NCI-H82 treated with DMSO at 0.1 percent for 48 hours (cell line): ENCODE measurements around the gene CYP2D6.
"Not testable (repeated sequence)": the region's sequence is repeated elsewhere in the genome, so short reads cannot be mapped to it uniquely, and the experiment has no call there.

ENCODE experiments used
- DNase-seq: peaks from one replicate; lab custom pipeline; 2025; ENCODE audit not compliant: unreplicated experiment; lab: John Stamatoyannopoulos, UW

The CYP2D6 gene

GRCh38 chr22:42134100-42135020 lies 3.8 kb upstream of the CYP2D6 start:
- no peak for DNase-seq

- no peak for DNase-seq
Observed at GRCh38 chr22:42132457-42132856, 1.8 kb upstream of the CYP2D6 start.

DNA sequence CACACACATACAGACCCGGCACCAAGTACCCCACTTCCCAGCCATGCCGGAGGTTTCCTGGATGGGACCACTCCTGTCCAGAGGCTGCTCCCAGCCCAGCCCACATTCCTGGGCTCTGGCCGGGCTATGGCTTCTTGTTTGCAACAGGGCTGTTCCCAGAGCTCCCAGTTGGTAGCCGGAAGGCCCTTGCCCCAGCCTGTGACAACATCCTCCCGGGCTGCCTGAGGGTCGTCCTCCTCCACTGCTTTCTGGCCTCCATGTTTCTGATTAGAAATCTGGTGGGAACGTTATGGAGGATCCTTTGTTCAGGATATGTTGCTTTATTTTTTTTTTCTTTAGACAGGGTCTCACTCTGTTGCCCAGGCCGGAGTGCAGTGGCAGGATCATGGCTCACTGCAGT lies 952 bp upstream of the CYP2D6 start:
- DNase-seq = no peak

DNA sequence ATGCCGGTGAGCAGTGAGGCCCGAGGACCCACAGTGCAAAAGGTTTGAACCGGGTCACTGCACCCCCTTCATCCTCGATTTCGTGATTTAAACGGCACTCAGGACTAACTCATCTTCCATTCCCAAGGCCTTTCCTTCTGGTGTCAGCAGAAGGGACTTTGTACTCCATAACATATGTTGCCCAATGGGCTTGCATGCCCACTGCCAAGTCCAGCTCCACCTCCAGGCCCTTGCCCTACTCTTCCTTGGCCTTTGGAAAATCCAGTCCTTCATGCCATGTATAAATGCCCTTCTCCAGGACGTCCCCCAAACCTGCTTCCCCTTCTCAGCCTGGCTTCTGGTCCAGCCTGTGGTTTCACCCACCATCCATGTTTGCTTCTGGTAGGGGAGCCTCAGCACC lies 428 bp downstream of the CYP2D6 start:
- DNase-seq = not testable (repeated sequence)

GRCh38 chr22:42128776-42129694 lies 1.6 kb downstream of the CYP2D6 start:
- DNase-seq = not testable (repeated sequence)

GRCh38 chr22:42128007-42128406 lies 2.6 kb downstream of the CYP2D6 start:
- not testable (repeated sequence) for DNase-seq

DNA sequence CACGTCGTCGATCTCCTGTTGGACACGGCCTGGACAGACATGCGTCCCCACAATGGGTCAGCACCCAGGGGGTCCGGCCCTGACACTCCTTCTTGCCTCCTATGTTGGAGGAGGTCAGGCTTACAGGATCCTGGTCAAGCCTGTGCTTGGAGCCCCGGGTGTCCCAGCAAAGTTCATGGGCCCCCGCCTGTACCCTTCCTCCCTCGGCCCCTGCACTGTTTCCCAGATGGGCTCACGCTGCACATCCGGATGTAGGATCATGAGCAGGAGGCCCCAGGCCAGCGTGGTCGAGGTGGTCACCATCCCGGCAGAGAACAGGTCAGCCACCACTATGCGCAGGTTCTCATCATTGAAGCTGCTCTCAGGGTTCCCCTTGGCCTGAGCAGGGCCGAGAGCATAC lies 3.0 kb downstream of the CYP2D6 start:
- no peak for DNase-seq

GRCh38 chr22:42123529-42123928 lies 7.1 kb downstream of the CYP2D6 start:
- DNase-seq = not testable (repeated sequence)

DNA sequence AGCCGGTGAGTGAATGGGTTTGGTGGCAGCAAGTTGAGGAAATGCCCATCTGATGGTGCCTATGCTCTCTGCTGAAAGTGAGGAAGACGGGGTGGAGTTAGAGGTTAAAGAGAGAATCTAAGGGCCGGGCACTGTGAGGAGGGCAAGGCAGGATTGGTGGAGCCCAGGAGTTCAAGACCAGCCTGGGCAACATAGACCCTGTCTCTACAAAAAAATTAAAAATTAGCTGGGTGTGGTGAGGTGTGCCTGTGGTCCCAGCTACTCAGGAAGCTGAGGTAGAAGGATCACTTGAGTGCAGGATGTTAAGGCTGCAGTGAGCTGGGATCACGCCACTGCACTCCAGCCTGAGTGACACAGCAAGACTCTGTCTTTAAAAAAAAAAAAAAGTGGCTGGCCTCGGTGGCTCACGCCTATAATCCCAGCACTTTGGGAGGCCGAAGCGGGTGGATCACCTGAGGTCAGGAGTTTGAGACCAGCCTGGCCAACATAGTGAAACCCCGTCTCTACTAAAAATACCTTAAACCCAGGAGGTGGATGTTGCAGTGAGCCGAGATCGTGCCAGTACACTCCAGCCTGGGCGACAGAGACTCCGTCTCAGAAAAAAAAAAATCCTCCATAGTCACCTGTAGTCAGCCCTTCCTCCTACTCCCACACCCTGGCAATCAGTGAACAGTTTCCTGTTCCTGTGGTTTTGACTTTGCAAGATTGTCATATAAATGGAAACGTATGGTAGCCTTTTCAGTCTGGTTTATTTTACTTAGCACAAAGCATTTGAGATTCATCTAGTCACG lies 10.2 kb downstream of the CYP2D6 start:
- not testable (repeated sequence) for DNase-seq

GRCh38 chr22:42116848-42117424 lies 13.7 kb downstream of the CYP2D6 start:
- no peak for DNase-seq

DNA sequence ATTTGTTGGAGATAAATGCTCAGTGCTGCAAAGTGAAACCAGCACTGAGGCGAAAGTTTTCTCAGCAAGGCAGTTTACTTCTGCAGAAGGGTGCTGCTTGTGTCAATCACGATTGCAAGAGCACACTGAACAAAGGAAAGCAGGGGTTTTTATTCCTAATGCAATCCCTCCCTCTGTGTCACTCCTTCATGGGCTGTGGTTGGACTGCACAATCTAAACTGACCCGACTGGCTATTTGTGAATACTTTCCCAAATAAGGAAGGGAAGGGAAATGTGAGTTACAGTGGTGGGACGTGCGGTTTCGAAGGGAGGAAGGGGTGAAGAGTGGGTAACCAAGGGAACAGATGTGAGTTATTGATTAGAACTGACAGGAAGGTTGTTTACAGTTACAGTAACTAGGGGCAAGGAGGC lies 15.2 kb downstream of the CYP2D6 start:
- DNase-seq = not testable (repeated sequence)

DNA sequence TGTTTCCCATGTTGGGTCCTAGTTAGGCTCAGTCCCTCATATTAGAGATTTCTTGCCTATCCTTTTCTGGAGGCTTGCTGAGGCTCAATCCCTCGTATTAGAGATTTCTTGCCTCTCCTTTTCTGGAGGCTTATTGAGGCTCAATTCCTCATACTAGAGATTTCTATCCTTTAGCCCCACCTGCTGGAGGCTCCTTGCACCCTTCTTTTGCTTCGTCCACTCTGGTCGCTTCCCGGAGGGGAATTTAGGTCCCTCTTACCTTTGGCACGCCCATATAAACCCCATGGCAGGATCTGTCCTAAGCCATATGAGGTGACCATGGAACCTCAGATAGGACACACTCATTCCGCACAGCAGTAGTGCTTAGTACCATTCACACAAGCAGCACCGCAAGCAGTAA lies 15.9 kb downstream of the CYP2D6 start:
- no peak for DNase-seq

- DNase-seq = not testable (repeated sequence)
Observed at GRCh38 chr22:42112793-42113192, 17.8 kb downstream of the CYP2D6 start.

GRCh38 chr22:42111798-42112197 lies 18.8 kb downstream of the CYP2D6 start:
- peak; percentile 14 for DNase-seq

DNA sequence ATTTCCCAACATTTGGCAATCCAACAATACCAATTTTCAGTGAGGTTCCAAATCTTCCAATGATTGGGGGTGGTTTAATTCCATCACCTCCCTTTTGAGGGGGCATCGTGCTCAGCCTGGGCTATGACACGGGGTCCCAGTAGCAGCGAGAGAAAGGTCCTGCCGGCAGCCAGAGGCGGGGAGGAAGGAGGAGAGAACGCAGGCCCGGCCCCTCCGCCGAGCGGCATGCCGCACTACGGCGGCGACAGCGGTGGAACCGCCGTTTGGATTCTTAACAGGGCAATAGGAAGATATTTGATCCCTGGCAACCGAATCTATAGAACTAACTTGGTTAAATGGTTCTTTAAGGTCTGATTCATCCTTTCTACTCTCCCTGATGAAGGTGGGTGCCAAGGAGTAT lies 21.8 kb downstream of the CYP2D6 start:
- no peak for DNase-seq

DNA sequence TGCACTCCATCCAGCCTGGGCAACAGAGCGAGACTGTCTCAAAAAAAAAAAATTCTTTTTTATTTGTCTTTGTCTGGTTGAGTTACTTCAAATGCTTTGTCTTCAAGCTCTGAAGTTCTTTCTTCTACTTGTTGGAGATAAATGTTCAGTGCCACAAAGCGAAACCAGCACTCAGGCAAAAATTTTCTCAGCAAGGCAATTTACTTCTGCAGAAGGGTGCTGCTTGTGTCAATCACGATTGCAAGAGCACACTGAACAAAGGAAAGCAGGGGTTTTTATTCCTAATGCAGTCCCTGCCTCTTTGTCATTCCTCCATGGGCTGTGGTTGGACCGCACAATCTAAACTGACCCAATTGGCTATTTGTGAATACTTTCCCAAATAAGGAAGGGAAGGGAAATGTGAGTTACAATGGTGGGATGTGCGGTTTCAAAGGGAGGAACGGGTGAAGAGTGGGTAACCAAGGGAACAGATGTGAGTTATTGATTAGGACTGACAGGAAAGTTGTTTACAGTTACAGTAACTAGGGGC lies 26.2 kb downstream of the CYP2D6 start:
- DNase-seq = not testable (repeated sequence)

GRCh38 chr22:42101199-42101598 lies 29.4 kb downstream of the CYP2D6 start:
- DNase-seq = no peak

- no peak for DNase-seq
Observed at GRCh38 chr22:42091455-42091782, 39.2 kb downstream of the CYP2D6 start.

- peak; percentile 95 for DNase-seq
Observed at GRCh38 chr22:42090596-42091454, 39.8 kb downstream of the CYP2D6 start, which contains the start of gene NDUFA6. NDUFA6 (minus strand) TSS chr22:42090772; CDS start chr22:42090744, 28 bp downstream.
